ENCODE results near the gene AFAP1L2. TPM values are rescaled to one million over a fixed set of nuclear protein-coding genes. Genes with fewer than 3 reads are reported as not detected.
A peak's percentile ranks its signal among the peaks of the same experiment; 100 is the strongest.

The AFAP1L2 gene
- polyA plus RNA-seq, 1 donor from 2014 or later, result 3.0 TPM

DNA sequence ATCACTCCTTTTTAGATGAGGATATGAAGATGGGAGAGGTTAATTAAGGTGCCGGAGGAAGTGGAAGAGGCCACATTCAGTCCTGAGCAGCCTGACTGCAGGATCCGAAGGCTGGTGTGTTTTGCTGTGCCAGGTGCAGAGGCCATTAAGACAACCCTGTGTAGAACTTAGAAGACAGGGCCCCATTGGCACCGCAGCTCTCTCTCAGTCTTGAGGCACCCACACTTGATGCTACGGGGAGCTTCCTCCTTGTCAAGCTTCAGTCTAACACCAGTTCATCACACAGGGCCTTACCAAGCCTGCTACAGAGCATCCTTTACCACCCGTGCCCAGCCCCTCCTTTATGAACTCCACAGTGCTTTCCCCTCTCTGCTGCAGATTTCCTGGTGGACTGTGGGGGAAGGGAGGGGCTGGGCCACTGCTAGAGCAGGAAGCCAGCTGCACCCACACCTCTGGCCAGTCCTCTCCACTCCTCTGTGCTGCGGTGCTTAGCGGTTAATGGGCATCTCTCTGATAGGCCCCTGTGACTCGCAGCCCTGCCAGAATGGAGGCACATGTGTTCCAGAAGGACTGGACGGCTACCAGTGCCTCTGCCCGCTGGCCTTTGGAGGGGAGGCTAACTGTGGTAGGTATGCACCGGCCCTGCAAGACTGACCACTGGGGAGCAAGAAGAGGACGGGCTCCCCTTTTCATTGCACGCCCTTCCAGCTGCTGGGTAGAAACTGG lies 119.8 kb downstream of the AFAP1L2 start:
- no peaks in the 10 kb centered on the region for H3K36me3 Mint-ChIP-seq
- peaks cover 3% of the 10 kb centered on the region for H3K27me3 Mint-ChIP-seq
- no peak overlapping the region for H3K4me3 Mint-ChIP-seq
- H3K27ac Mint-ChIP-seq, result no peak overlapping the region
- no peaks in the 10 kb centered on the region for H3K9me3 Mint-ChIP-seq
- H3K4me1 Mint-ChIP-seq, result peaks cover 0 to 2% (median 0%) of the 10 kb centered on the region in 3 donors

- no peak overlapping the region for H3K27ac Mint-ChIP-seq
- no peaks in the 10 kb centered on the region for H3K9me3 Mint-ChIP-seq
- H3K36me3 Mint-ChIP-seq, result no peaks in the 10 kb centered on the region
- peaks cover 0 to 2% (median 0%) of the 10 kb centered on the region in 3 donors for H3K4me1 Mint-ChIP-seq
- peaks cover 4% of the 10 kb centered on the region for H3K27me3 Mint-ChIP-seq
- H3K4me3 Mint-ChIP-seq, result no peak overlapping the region
Measured at GRCh38 chr10:114283535-114284234, 120.6 kb downstream of the AFAP1L2 start.

DNA sequence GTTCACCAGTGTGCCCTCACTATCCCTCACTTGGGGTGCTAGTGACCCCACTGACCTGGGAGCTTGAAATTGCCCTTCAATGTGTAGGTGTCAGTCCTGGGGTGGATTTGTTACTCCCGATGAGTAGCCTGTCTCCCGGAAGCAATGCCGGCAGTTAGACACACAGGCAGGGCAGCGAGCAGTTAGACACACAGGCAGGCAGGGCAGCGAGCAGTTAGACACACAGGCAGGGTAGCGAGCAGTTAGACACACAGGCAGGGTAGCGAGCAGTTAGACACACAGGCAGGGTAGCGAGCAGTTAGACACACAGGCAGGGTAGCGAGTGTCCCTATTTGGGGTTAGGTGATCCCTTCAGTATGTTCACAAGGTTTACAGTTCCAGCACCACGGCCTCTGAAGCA lies 121.2 kb downstream of the AFAP1L2 start:
- H3K9me3 Mint-ChIP-seq, result no peaks in the 10 kb centered on the region
- peaks cover 5% of the 10 kb centered on the region for H3K27me3 Mint-ChIP-seq
- peaks cover 0 to 2% (median 0%) of the 10 kb centered on the region in 3 donors for H3K4me1 Mint-ChIP-seq
- H3K27ac Mint-ChIP-seq, result no peak overlapping the region
- H3K4me3 Mint-ChIP-seq, result no peak overlapping the region
- H3K36me3 Mint-ChIP-seq, result peaks cover 2% of the 10 kb centered on the region

GRCh38 chr10:114282526-114282925 lies 121.8 kb downstream of the AFAP1L2 start:
- H3K27ac Mint-ChIP-seq, result peak overlapping the region in 1 of 3 donors; percentile 69
- peaks cover 2% of the 10 kb centered on the region for H3K36me3 Mint-ChIP-seq
- H3K27me3 Mint-ChIP-seq, result peaks cover 6% of the 10 kb centered on the region
- no peaks in the 10 kb centered on the region for H3K9me3 Mint-ChIP-seq
- no peak overlapping the region for H3K4me3 Mint-ChIP-seq
- peaks cover 0 to 3% (median 0%) of the 10 kb centered on the region in 3 donors for H3K4me1 Mint-ChIP-seq

DNA sequence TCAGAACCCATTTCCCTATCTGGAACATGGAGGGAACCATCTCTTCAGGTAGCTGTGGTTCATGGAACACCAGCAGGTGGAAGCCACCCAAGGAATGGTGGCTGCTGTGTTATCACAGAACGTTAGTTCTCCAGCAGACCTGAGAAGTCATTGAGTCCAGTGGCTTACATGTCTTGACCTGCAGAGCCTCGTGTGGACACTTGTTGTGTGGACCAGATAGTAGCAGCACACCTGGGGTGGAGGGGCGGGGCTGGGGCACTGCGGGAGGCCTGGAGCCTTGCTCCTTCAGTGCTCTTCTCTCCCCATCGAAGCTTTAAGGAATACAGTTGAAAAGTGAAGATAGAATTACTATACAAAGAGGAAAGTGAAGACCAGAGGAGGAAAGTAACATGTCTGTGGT lies 122.8 kb downstream of the AFAP1L2 start:
- peaks cover 2% of the 10 kb centered on the region for H3K36me3 Mint-ChIP-seq
- H3K4me1 Mint-ChIP-seq, result peaks cover 0 to 4% (median 0%) of the 10 kb centered on the region in 3 donors
- no peak overlapping the region for H3K27ac Mint-ChIP-seq
- H3K4me3 Mint-ChIP-seq, result no peak overlapping the region
- H3K9me3 Mint-ChIP-seq, result no peaks in the 10 kb centered on the region
- H3K27me3 Mint-ChIP-seq, result peaks cover 8% of the 10 kb centered on the region

DNA sequence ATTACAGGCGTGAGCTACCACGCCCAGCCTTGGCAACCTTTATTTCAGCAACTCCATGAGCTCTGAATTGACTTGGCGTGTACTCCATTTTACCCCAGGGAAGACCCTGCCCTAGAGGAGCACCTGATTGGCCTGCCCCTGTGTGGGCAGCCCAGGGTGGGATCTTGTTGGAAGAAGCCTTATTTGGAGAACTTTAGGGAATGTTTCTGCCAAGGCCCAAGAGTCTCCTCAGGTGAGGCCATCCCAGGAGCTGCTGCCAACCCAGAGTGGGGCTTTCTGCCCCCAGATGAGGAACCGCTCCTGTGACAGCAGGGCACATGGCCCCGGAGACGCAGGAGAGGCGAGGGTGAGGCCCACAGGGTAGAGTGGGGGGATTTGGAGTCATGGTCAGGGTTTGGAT lies 123.3 kb downstream of the AFAP1L2 start:
- no peak overlapping the region for H3K4me3 Mint-ChIP-seq
- H3K27ac Mint-ChIP-seq, result no peak overlapping the region
- no peaks in the 10 kb centered on the region for H3K9me3 Mint-ChIP-seq
- peaks cover 8% of the 10 kb centered on the region for H3K27me3 Mint-ChIP-seq
- H3K4me1 Mint-ChIP-seq, result peaks cover 0 to 4% (median 0%) of the 10 kb centered on the region in 3 donors
- peaks cover 2% of the 10 kb centered on the region for H3K36me3 Mint-ChIP-seq

GRCh38 chr10:114279901-114280644 lies 124.2 kb downstream of the AFAP1L2 start:
- no peak overlapping the region for H3K27ac Mint-ChIP-seq
- peaks cover 2% of the 10 kb centered on the region for H3K36me3 Mint-ChIP-seq
- no peaks in the 10 kb centered on the region for H3K9me3 Mint-ChIP-seq
- peaks cover 8% of the 10 kb centered on the region for H3K27me3 Mint-ChIP-seq
- no peak overlapping the region for H3K4me3 Mint-ChIP-seq
- H3K4me1 Mint-ChIP-seq, result peaks cover 0 to 4% (median 0%) of the 10 kb centered on the region in 3 donors

DNA sequence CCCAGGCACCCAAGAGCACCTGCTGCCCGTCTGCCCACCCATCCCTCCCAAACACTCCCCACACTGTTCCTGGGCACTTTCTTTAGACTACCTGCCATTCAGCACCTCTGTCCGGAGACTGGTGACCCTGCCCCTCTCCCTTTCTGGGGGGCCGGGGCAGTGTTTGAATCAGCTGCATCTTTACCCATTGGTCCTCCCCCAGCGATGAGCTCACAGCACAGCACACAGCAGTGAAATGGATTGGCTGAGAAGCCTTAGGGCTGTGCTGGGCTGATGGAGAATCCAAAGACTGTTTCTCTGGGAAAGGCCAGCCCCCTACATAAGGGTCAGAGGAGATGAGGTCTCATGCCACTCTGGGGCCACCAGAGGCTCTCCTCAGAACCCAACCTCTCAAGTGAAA lies 125.0 kb downstream of the AFAP1L2 start:
- Mint-ChIP-seq H3K27me3 (peaks cover 11% of the 10 kb centered on the region), H3K36me3 (peaks cover 2% of the 10 kb centered on the region)

DNA sequence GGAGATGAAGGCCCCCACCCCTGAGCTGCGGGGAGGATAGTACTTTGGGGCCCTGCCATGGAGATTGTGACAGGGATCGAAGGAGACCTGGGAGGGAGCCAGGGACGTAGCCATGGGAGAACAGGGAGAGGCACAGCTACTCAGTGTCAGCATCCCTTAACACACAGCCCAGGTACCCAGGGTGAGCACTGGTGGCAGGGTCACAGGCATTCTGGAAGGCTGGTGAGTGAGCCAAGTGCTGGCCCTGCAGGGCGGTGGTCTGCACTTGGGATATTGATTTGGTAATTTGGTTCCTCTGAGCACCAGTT lies 125.5 kb downstream of the AFAP1L2 start:
- H3K27ac Mint-ChIP-seq, result no peak overlapping the region
- peaks cover 0 to 4% (median 0%) of the 10 kb centered on the region in 3 donors for H3K4me1 Mint-ChIP-seq
- H3K36me3 Mint-ChIP-seq, result peaks cover 2% of the 10 kb centered on the region

More for the DNA sequence above, 125.0 kb downstream of the AFAP1L2 start:
- Mint-ChIP-seq H3K27ac (no peak overlapping the region), H3K4me3 (no peak overlapping the region), H3K4me1 (peaks cover 0 to 4% (median 0%) of the 10 kb centered on the region in 3 donors), H3K9me3 (no peaks in the 10 kb centered on the region)

DNA sequence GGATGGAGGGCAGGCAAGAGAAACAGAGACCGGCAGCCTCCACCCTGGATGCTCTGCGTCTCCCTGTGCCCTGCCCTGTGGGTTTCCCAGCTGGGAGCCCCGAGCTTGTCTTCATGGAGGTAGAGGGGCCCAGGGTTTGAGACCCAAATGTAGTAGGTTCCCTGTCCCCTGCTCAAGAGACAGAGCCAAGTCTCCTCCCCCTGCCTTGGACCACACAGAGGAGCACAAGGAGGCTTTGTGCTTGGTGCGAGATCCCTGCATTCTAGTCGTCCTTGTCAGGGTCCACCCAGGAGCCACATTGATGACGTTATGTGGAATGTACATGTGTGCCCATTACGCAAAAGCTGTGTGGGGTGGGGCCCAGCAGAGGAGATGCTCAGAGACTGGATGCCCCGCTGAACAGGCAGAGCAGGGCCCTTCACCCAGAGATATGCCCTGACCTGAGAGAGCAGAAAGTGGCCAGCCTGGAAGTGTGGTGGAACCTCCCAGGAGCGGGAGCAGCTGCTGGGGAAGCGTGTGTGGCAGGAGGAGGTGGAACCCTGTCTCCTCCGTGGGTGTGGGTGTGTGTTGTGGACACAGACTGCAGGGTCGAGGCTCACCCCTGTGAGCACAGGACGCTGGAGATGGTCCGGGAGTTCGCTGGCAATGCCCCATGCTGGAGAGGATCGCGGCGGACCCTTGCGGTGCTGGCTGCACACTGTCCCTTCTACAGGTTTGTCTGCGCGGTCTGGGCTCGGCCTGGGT lies 126.0 kb downstream of the AFAP1L2 start:
- peak overlapping the region in 1 of 3 donors; percentile 59 for H3K27ac Mint-ChIP-seq
- H3K9me3 Mint-ChIP-seq, result no peaks in the 10 kb centered on the region

More for the DNA sequence above, 125.5 kb downstream of the AFAP1L2 start:
- no peaks in the 10 kb centered on the region for H3K9me3 Mint-ChIP-seq
- peaks cover 11% of the 10 kb centered on the region for H3K27me3 Mint-ChIP-seq
- H3K4me3 Mint-ChIP-seq, result no peak overlapping the region

DNA sequence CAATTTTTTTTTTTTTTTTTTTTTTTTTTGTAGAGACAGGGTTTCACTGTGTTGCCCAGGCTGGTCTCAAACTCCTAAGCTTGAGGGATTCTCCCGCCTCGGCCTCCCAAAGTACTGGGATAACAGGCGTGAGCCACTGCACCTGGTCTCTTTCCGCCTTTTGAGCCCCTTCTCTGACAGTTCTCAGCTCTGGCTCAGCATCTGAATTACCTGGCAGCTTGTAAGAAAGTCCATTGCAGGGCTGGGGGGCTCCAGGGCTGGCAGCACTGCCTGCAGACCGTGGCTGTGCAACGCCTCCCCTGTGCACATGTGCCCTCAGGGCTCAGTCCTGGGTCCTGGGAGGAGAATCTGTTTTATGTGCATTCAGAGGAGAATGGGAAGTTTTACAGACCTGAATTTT lies 127.6 kb downstream of the AFAP1L2 start:
- H3K27me3 Mint-ChIP-seq, result peaks cover 11% of the 10 kb centered on the region
- H3K4me3 Mint-ChIP-seq, result no peak overlapping the region
- peaks cover 2% of the 10 kb centered on the region for H3K36me3 Mint-ChIP-seq
- H3K27ac Mint-ChIP-seq, result no peak overlapping the region
- H3K4me1 Mint-ChIP-seq, result peaks cover 0 to 2% (median 0%) of the 10 kb centered on the region in 3 donors
- H3K9me3 Mint-ChIP-seq, result no peaks in the 10 kb centered on the region

More for the DNA sequence above, 126.0 kb downstream of the AFAP1L2 start:
- Mint-ChIP-seq H3K4me1 (peaks cover 0 to 4% (median 0%) of the 10 kb centered on the region in 3 donors), H3K4me3 (no peak overlapping the region), H3K27me3 (peaks cover 11% of the 10 kb centered on the region), H3K36me3 (peaks cover 2% of the 10 kb centered on the region)

DNA sequence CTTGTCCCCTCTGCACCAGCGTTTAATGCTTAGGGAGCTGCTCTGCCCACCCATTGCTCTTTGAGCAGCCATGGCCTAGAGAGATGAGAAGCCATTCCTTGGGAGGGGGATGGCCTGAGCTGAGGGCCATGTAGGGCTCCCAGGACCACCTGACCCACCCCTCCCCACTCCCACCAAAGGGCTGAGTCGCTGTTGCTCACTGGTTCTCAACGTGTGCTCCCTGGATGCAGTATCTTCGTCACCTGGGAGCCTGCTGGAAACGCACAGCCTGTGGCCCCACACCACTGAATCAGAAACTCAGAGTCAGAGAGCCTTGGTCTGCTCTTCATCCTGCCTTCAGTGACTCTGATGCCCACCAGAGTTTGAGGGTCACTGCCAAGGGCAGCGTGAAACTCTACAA lies 128.2 kb downstream of the AFAP1L2 start:
- Mint-ChIP-seq H3K4me1 (peaks cover 0 to 2% (median 0%) of the 10 kb centered on the region in 3 donors), H3K9me3 (no peaks in the 10 kb centered on the region), H3K27me3 (peaks cover 11% of the 10 kb centered on the region), H3K27ac (no peak overlapping the region), H3K36me3 (peaks cover 2% of the 10 kb centered on the region), H3K4me3 (no peak overlapping the region)

DNA sequence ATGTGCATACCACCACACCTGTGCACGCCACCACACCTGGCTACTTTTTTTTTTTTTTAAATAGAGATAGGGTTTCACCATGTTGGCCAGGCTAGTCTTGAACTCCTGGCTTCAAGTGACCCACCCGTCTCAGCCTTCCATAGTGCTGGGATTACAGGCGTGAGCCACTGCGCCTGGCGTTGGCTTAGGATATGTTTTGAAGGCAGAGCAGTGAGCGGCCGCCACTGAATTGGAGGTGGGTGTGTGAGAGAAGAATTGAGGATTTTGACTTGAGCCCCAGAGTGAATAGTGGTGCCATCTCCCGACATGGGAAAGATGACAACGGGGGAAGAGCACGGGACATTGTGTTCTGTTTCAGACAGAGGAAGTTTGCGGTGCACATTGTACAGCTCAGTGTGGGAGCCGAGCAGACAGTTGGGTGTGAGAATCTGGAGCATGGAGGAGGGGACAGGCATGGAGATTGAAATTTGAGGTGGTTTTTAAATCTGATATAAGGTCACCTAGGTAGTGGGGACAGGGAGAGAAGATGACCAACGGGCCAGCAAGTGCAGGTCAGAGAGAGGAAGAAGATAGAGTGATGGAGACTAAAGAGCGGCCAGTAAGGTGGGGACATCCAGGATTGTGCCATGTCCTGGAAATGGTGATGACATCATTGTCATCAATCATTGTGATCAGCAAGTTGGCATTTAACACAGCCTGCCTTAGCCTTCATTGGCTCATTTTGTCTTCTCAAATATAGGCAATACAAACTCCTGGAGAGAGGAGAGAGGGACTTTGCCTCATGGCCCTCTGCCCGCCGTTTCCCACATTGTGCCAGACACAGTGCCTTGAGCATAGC lies 129.5 kb downstream of the AFAP1L2 start:
- Mint-ChIP-seq H3K4me1 (peaks cover 0 to 2% (median 0%) of the 10 kb centered on the region in 3 donors), H3K27me3 (peaks cover 14% of the 10 kb centered on the region), H3K4me3 (no peak overlapping the region), H3K9me3 (no peaks in the 10 kb centered on the region), H3K36me3 (peaks cover 2% of the 10 kb centered on the region), H3K27ac (no peak overlapping the region)

DNA sequence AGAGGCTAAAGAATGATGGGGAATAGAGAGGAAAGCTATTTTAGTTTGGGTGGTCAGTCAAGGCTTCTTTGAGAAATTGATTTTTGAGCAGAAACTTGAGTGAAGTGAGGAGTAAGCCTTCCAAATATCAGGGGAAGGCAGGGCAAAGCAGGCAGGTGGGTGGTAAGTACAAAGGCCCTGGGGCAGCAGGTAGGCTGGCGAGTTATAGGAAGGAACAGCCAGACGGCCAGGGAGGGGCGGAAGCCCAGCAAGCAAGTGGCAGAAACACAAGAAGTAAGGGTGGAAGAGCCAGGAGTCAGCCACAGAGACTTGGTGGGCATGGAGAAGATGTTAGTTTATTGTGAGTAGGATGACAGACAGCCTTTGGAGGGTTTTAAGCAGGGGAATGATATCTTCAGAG lies 130.4 kb downstream of the AFAP1L2 start:
- Mint-ChIP-seq H3K4me1 (peaks cover 0 to 2% (median 0%) of the 10 kb centered on the region in 3 donors), H3K27ac (no peak overlapping the region), H3K27me3 (peaks cover 15% of the 10 kb centered on the region), H3K4me3 (no peak overlapping the region), H3K9me3 (no peaks in the 10 kb centered on the region), H3K36me3 (peaks cover 2% of the 10 kb centered on the region)
